Ishikawa (cell line): ENCODE data around the gene CYP1B1.
A peak's percentile ranks its signal among the peaks of the same experiment; 100 is the strongest.

Experiments
- CEBPB ChIP-seq: IDR thresholded peaks from 2 replicates; pipeline ENCODE4 v1.6.1; 2012
- CREB1 ChIP-seq: IDR thresholded peaks from 2 replicates; pipeline ENCODE4 v1.6.1; 2012; ENCODE audit warnings: low read depth
- EGR1 ChIP-seq: IDR thresholded peaks from 2 replicates; pipeline ENCODE4 v1.6.1; 2012
- EP300 ChIP-seq: IDR thresholded peaks from 2 replicates; pipeline ENCODE4 v1.6.1; 2012; ENCODE audit warnings: borderline replicate concordance
- FOXM1 ChIP-seq: IDR thresholded peaks from 2 replicates; pipeline ENCODE4 v1.6.1; 2012; ENCODE audit warnings: low read depth, borderline replicate concordance
- NFIC ChIP-seq: IDR thresholded peaks from 2 replicates; pipeline ENCODE4 v1.6.1; 2012
- RAD21 ChIP-seq: IDR thresholded peaks from 2 replicates; pipeline ENCODE4 v1.6.1; 2012; ENCODE audit warnings: low read depth
- TAF1 ChIP-seq: IDR thresholded peaks from 2 replicates; pipeline ENCODE4 v1.6.1; 2012; ENCODE audit warnings: low read depth, mild to moderate bottlenecking
- TCF12 ChIP-seq: IDR thresholded peaks from 2 replicates; pipeline ENCODE4 v1.6.1; 2012; ENCODE audit warnings: low read depth
- TEAD4 ChIP-seq: IDR thresholded peaks from 2 replicates; pipeline ENCODE4 v1.6.1; 2012
- USF1 ChIP-seq: IDR thresholded peaks from 2 replicates; pipeline ENCODE4 v1.6.1; 2012
- YY1 ChIP-seq: IDR thresholded peaks from 2 replicates; pipeline ENCODE4 v1.6.1; 2012; ENCODE audit warnings: low read depth
- ZBTB7A ChIP-seq: IDR thresholded peaks from 2 replicates; pipeline ENCODE4 v1.6.1; 2012; ENCODE audit warnings: low read depth
- TF ChIP-seq, protein P1 (sequence below): IDR thresholded peaks from 2 replicates; pipeline ENCODE4 v1.6.1; 2012; ENCODE audit warnings: low read depth, mild to moderate bottlenecking
- TF ChIP-seq, protein P2 (sequence below): IDR thresholded peaks from 2 replicates; pipeline ENCODE4 v1.6.1; 2012

The CYP1B1 gene

GRCh38 chr2:38121481-38121880, 45.5 kb upstream of the CYP1B1 start:
- TF ChIP-seq, protein P1, sequence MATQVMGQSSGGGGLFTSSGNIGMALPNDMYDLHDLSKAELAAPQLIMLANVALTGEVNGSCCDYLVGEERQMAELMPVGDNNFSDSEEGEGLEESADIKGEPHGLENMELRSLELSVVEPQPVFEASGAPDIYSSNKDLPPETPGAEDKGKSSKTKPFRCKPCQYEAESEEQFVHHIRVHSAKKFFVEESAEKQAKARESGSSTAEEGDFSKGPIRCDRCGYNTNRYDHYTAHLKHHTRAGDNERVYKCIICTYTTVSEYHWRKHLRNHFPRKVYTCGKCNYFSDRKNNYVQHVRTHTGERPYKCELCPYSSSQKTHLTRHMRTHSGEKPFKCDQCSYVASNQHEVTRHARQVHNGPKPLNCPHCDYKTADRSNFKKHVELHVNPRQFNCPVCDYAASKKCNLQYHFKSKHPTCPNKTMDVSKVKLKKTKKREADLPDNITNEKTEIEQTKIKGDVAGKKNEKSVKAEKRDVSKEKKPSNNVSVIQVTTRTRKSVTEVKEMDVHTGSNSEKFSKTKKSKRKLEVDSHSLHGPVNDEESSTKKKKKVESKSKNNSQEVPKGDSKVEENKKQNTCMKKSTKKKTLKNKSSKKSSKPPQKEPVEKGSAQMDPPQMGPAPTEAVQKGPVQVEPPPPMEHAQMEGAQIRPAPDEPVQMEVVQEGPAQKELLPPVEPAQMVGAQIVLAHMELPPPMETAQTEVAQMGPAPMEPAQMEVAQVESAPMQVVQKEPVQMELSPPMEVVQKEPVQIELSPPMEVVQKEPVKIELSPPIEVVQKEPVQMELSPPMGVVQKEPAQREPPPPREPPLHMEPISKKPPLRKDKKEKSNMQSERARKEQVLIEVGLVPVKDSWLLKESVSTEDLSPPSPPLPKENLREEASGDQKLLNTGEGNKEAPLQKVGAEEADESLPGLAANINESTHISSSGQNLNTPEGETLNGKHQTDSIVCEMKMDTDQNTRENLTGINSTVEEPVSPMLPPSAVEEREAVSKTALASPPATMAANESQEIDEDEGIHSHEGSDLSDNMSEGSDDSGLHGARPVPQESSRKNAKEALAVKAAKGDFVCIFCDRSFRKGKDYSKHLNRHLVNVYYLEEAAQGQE: no peak
- TF ChIP-seq RAD21: no peak
- no peak for TF ChIP-seq ZBTB7A
- no peak for TF ChIP-seq CEBPB
- TF ChIP-seq TCF12: no peak
- TF ChIP-seq USF1: no peak
- no peak for TF ChIP-seq EP300
- no peak for TF ChIP-seq FOXM1
- no peak for TF ChIP-seq TEAD4
- TF ChIP-seq, protein P2, sequence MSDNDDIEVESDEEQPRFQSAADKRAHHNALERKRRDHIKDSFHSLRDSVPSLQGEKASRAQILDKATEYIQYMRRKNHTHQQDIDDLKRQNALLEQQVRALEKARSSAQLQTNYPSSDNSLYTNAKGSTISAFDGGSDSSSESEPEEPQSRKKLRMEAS: no peak
- no peak for TF ChIP-seq NFIC

DNA sequence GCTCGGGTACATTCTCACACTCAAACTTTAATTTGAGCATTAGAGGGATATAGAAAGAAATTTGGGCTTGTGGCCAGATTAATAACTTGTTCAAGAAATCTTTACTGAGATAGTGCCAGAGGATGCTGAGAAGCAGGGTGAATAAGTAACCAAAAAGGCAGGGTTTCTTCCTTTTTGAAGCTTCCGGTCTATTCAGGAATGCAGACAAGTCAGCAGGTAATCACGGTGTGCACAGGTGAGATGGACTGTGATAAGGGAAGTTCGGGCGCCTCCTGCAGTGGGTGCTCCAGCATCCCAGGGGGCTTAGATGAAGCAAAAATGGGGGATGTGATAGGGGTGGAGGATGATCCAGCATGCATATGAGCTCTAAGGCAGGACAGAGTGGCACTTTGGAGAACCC, 44.9 kb upstream of the CYP1B1 start:
- no peak for TF ChIP-seq TAF1
- no peak for TF ChIP-seq CEBPB
- TF ChIP-seq YY1: no peak
- TF ChIP-seq, protein P2: no peak
- TF ChIP-seq TEAD4: no peak
- no peak for TF ChIP-seq EP300
- no peak for TF ChIP-seq NFIC
- TF ChIP-seq, protein P1: no peak
- TF ChIP-seq ZBTB7A: no peak
- no peak for TF ChIP-seq EGR1
- TF ChIP-seq TCF12: no peak
- no peak for TF ChIP-seq USF1
- TF ChIP-seq CREB1: no peak
- TF ChIP-seq RAD21: no peak
- TF ChIP-seq FOXM1: no peak

DNA sequence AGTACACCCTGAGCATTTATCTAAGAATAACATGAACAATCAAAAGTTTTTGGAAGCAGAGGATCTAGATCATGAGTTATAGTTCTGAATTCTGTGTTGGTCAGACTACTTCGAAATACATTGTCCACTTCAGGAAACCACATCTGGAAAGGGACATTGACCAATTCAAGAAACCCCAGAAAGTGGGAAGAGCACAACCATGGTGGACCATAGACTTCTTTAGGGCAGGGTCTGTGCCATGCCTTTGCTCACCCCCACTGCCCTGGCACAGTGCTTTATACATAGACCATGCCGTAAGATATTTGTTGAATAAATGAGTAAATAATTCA, 44.3 kb upstream of the CYP1B1 start:
- TF ChIP-seq USF1: no peak

DNA sequence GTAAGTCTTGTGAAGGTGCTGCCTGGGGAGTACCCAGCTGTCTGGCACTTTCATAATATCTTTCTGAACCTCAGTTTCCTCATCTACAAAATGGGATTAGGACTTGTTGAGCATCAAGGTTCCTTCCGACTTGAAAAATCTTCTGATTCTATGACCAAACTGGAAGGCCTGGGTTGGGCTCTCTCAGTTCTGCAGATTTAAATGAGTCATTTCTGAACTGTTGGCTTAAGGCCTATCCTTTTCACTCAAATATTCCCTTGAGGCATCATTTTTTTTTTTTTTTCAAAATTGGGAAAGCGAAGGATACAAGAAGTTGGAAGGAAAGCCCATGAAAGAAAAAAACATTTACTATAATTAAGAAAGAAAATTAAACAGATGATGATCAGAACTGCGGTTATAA, 40.8 kb upstream of the CYP1B1 start:
- TF ChIP-seq RAD21: no peak

DNA sequence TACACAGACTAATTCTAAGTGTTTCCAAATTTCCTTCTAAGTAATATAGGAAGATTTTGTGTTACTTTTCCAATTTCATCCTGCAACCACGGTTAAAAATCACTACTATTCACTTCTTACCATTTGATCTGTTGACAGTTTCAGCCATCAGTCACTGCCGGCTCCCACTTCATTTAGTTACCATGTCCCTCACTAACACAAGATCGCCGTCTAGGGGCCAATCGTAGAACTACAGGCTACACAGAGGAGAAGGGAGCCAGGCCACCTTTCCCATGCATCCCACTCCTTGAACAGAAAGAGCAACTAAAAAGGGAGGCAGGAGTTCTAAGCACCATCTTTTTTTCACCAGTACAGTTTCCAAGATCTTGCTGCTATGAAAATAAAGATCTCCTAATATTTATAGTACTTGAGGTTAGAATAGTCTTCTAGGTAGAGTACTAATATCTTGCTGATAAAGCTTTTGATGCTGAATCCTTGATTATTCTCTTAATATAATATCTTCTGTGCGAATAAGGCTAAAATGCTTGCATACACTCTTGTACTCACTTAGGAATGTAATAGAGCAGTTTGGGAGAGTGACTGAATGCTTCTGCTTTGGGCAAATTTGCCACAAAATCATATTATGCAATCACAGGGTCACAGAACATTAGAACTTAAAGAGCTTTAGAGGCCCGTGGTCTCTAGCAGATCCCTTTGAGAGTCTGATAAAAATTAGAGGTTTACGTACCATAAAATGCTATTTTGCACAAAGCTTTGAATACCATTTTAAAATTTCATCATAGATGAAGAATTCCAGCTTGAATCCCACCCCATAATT, 39.5 kb upstream of the CYP1B1 start:
- TF ChIP-seq ZBTB7A (no peak), RAD21 (peak; percentile 96), CREB1 (no peak), CEBPB (0 out of 2 replicates have a peak, but pooled peaks have one; percentile 22), NFIC (no peak), EP300 (no peak), EGR1 (no peak), TEAD4 (no peak), YY1 (no peak), TAF1 (no peak), USF1 (no peak), TCF12 (no peak), FOXM1 (no peak)
- TF ChIP-seq, protein P2: no peak
- TF ChIP-seq, protein P1: no peak
